Karpas-422 (cell line): Measurements from ENCODE around the gene FGF1. TPM values are rescaled to one million over a fixed set of nuclear protein-coding genes. Genes with fewer than 3 reads are reported as not detected.

Experiments used
- DNase-seq: peaks from one replicate; pipeline ENCODE4 v3.0.0-alpha.2; 2015
- H2AFZ ChIP-seq: fragments of 200-600 bp; sonication (generic); 2 replicates; pipeline ENCODE4 v1.6.1; 2014; ENCODE audit warnings: antibody characterized with exemption, low read length, mixed read lengths
- H3K27ac ChIP-seq: fragments of 200-600 bp; sonication (generic); 2 replicates; pipeline ENCODE4 v1.5.1; 2014; ENCODE audit warnings: mild to moderate bottlenecking, low read length, moderate library complexity
- H3K27me3 ChIP-seq: fragments of 200-600 bp; sonication (generic); 2 replicates; pipeline ENCODE4 v1.6.1; 2014; ENCODE audit warnings: low read length, mixed read lengths
- H3K36me3 ChIP-seq: fragments of 200-600 bp; sonication (generic); 2 replicates; pipeline ENCODE4 v1.6.1; 2014; ENCODE audit warnings: low read length, mixed read lengths; ENCODE audit not compliant: insufficient read depth
- H3K4me1 ChIP-seq: fragments of 200-600 bp; sonication (generic); 2 replicates; pipeline ENCODE4 v1.6.1; 2014; ENCODE audit warnings: mild to moderate bottlenecking, low read length, mixed read lengths
- H3K4me2 ChIP-seq: fragments of 200-600 bp; sonication (generic); 2 replicates; pipeline ENCODE4 v1.6.1; 2014; ENCODE audit warnings: low read length, low read depth, mild to moderate bottlenecking; ENCODE audit not compliant: poor library complexity, severe bottlenecking
- H3K4me3 ChIP-seq: fragments of 200-600 bp; sonication (generic); 2 replicates; pipeline ENCODE4 v1.5.1; 2014; ENCODE audit warnings: mild to moderate bottlenecking, antibody characterized with exemption, low read length, mixed read lengths
- H3K79me2 ChIP-seq: fragments of 200-600 bp; sonication (generic); 2 replicates; pipeline ENCODE4 v1.6.1; 2014; ENCODE audit warnings: mild to moderate bottlenecking, low read length, mixed read lengths
- H3K9ac ChIP-seq: fragments of 200-600 bp; sonication (generic); 2 replicates; pipeline ENCODE4 v1.6.0; 2014; ENCODE audit warnings: low read length
- H3K9me2 ChIP-seq: fragments of 200-600 bp; sonication (generic), shearing (Covaris generic); replicated peaks from 2 replicates; pipeline ENCODE4 v1.6.0; 2014; ENCODE audit warnings: mild to moderate bottlenecking, low read length, moderate library complexity; ENCODE audit not compliant: insufficient read depth
- H3K9me3 ChIP-seq: fragments of 300-700, 200-600 bp; sonication (generic); 2 replicates; pipeline ENCODE4 v1.6.1; 2014; ENCODE audit warnings: low read length, mixed read lengths
- H4K20me1 ChIP-seq: fragments of 200-600 bp; sonication (generic); 2 replicates; pipeline ENCODE4 v1.6.1; 2014; ENCODE audit warnings: mild to moderate bottlenecking, antibody characterized with exemption, low read length, low read depth; ENCODE audit not compliant: insufficient read depth
- total RNA-seq: library from RNA; depleted of rRNA; stranded (reverse); fragments of >200 nt; shearing (Covaris generic); gene quantifications from 2 replicates; pipeline ENCODE4 v1.2.3, GENCODE V29; 2014; ENCODE audit warnings: low replicate concordance

FGF1 gene
- total RNA-seq, 1 experiment from 2014 or later = not detected

GRCh38 chr5:142627383-142628217, 58.3 kb downstream of the FGF1 start:
- no peak overlapping the region for H3K27ac ChIP-seq
- H3K4me2 ChIP-seq = no peak overlapping the region
- no peaks in the 10 kb centered on the region for H3K4me1 ChIP-seq
- H3K79me2 ChIP-seq = no peaks in the 10 kb centered on the region
- H3K36me3 ChIP-seq = no peaks in the 10 kb centered on the region
- H3K9me3 ChIP-seq = no peaks in the 10 kb centered on the region
- H3K9me2 ChIP-seq = no peaks in the 10 kb centered on the region
- no peaks in the 10 kb centered on the region for H4K20me1 ChIP-seq
- H2AFZ ChIP-seq = no peak overlapping the region
- no peak overlapping the region for H3K4me3 ChIP-seq
- no peak overlapping the region for H3K9ac ChIP-seq
- DNase-seq = no peak
- no peaks in the 10 kb centered on the region for H3K27me3 ChIP-seq

GRCh38 chr5:142626786-142627185, 59.1 kb downstream of the FGF1 start:
- no peaks in the 10 kb centered on the region for H3K9me2 ChIP-seq
- H3K27ac ChIP-seq = no peak overlapping the region
- H3K4me2 ChIP-seq = no peak overlapping the region
- H3K4me1 ChIP-seq = no peaks in the 10 kb centered on the region
- no peak for DNase-seq
- H3K9me3 ChIP-seq = no peaks in the 10 kb centered on the region
- no peaks in the 10 kb centered on the region for H3K27me3 ChIP-seq
- H3K9ac ChIP-seq = no peak overlapping the region
- H3K36me3 ChIP-seq = no peaks in the 10 kb centered on the region
- no peak overlapping the region for H2AFZ ChIP-seq
- no peaks in the 10 kb centered on the region for H3K79me2 ChIP-seq
- H4K20me1 ChIP-seq = no peaks in the 10 kb centered on the region
- no peak overlapping the region for H3K4me3 ChIP-seq

GRCh38 chr5:142626099-142626498, 59.8 kb downstream of the FGF1 start:
- Histone ChIP-seq H3K36me3 (no peaks in the 10 kb centered on the region), H3K4me3 (no peak overlapping the region), H3K27ac (no peak overlapping the region), H3K4me1 (no peaks in the 10 kb centered on the region), H3K79me2 (no peaks in the 10 kb centered on the region), H4K20me1 (no peaks in the 10 kb centered on the region), H3K9ac (no peak overlapping the region), H3K9me2 (no peaks in the 10 kb centered on the region), H3K9me3 (no peaks in the 10 kb centered on the region), H3K27me3 (no peaks in the 10 kb centered on the region), H2AFZ (no peak overlapping the region), H3K4me2 (no peak overlapping the region)
- DNase-seq = no peak

DNA sequence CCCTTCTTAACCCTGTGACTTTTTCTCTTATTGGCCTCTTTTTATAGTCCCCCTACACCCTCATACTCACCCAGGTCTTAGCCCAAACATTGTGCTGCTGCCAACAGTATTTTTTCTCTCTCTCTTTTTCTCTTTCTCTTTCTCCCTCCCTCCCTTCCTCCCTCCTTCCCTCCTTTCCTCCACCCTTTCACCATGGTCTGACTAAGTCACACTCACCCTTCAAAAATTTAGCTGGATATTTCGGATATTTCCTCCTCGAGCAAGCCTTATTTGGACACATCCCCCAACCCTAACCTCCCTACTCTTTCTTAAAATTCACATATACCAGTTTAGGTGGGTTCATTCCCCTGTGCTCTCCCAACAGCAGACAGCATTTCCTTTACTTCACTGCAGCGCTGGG, 64.7 kb downstream of the FGF1 start:
- no peaks in the 10 kb centered on the region for H4K20me1 ChIP-seq
- H3K9me3 ChIP-seq = no peaks in the 10 kb centered on the region
- H3K27me3 ChIP-seq = no peaks in the 10 kb centered on the region
- H3K9ac ChIP-seq = no peak overlapping the region
- no peak overlapping the region for H2AFZ ChIP-seq
- H3K4me2 ChIP-seq = no peak overlapping the region
- H3K9me2 ChIP-seq = no peaks in the 10 kb centered on the region
- H3K79me2 ChIP-seq = no peaks in the 10 kb centered on the region
- H3K4me1 ChIP-seq = no peaks in the 10 kb centered on the region
- H3K4me3 ChIP-seq = no peak overlapping the region
- no peaks in the 10 kb centered on the region for H3K36me3 ChIP-seq
- no peak for DNase-seq
- H3K27ac ChIP-seq = no peak overlapping the region

DNA sequence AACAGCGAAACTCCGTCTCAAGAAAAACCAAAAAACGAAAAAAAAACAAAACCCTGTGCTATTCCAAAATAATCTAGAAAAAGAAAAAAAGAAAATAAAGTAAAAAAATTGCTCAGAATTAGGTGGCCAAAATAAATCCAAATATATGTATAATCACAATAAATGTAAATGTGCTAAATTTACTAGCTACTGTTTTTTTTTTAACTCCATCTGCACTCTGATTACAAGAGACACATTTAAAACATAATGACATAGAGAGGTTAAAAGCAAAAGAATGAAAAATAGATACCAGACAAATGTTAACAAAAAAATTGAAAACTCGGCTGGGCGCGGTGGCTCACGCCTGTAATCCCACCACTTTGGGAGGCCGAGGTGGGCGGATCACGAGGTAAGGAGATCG, 66.1 kb downstream of the FGF1 start:
- no peaks in the 10 kb centered on the region for H3K9me2 ChIP-seq
- no peak overlapping the region for H3K4me2 ChIP-seq
- H3K27ac ChIP-seq = no peak overlapping the region
- no peaks in the 10 kb centered on the region for H3K79me2 ChIP-seq
- no peaks in the 10 kb centered on the region for H4K20me1 ChIP-seq
- no peak overlapping the region for H2AFZ ChIP-seq
- DNase-seq = no peak
- no peaks in the 10 kb centered on the region for H3K9me3 ChIP-seq
- no peaks in the 10 kb centered on the region for H3K4me1 ChIP-seq
- H3K27me3 ChIP-seq = no peaks in the 10 kb centered on the region
- no peak overlapping the region for H3K9ac ChIP-seq
- no peak overlapping the region for H3K4me3 ChIP-seq
- H3K36me3 ChIP-seq = no peaks in the 10 kb centered on the region

- H3K4me1 ChIP-seq = no peaks in the 10 kb centered on the region
- no peak for DNase-seq
- no peaks in the 10 kb centered on the region for H3K79me2 ChIP-seq
- no peak overlapping the region for H3K27ac ChIP-seq
- no peaks in the 10 kb centered on the region for H3K36me3 ChIP-seq
- no peaks in the 10 kb centered on the region for H3K9me3 ChIP-seq
- H3K4me3 ChIP-seq = no peak overlapping the region
- H2AFZ ChIP-seq = no peak overlapping the region
- H3K27me3 ChIP-seq = no peaks in the 10 kb centered on the region
- no peaks in the 10 kb centered on the region for H4K20me1 ChIP-seq
- H3K4me2 ChIP-seq = no peak overlapping the region
- no peaks in the 10 kb centered on the region for H3K9me2 ChIP-seq
- no peak overlapping the region for H3K9ac ChIP-seq
Measured at GRCh38 chr5:142618130-142618523, 67.8 kb downstream of the FGF1 start.

DNA sequence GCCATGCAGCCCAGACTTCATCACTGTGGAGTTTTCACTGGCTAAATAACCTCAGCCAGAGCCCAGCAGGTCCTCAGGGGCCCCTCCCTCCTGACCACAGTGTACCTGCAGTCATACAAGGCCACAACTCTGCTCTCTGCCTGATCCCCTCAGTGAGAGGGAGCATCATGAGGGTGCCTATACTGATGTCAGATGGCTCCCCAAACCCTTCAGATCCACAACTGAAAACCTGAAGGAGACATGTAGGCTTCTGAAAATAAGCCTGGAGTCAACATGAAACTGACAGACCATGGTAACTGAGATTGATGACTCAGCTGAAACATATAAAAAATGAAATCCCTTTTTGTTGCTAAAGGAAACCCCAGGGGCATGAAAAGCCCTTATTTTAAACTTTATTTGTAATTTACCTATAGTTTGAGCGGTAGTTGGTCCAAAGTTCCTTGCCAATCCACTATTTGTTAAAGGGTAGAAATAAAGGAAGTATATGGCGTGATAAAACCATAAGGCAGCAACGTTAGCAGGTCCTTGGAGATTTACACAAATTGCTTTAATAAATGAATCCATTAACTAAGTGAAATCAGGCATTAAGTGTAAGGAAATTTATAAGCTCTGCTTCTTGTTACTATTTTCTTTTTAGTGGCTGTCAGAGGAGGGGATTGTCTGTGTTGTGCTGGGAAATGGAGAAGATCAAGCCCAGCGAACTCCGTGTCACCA, 68.3 kb downstream of the FGF1 start:
- Histone ChIP-seq H3K9ac (no peak overlapping the region), H4K20me1 (no peaks in the 10 kb centered on the region), H3K9me3 (no peaks in the 10 kb centered on the region), H3K36me3 (no peaks in the 10 kb centered on the region), H3K79me2 (no peaks in the 10 kb centered on the region), H3K4me2 (no peak overlapping the region), H3K27me3 (no peaks in the 10 kb centered on the region), H2AFZ (no peak overlapping the region), H3K27ac (no peak overlapping the region), H3K4me3 (no peak overlapping the region), H3K9me2 (no peaks in the 10 kb centered on the region), H3K4me1 (no peaks in the 10 kb centered on the region)
- no peak for DNase-seq

GRCh38 chr5:142615948-142616347, 69.9 kb downstream of the FGF1 start:
- H3K79me2 ChIP-seq = no peaks in the 10 kb centered on the region

More at GRCh38 chr5:142615948-142616347, 69.9 kb downstream of the FGF1 start:
- H4K20me1 ChIP-seq = no peaks in the 10 kb centered on the region
- H3K4me1 ChIP-seq = no peaks in the 10 kb centered on the region
- H3K9ac ChIP-seq = no peak overlapping the region
- no peaks in the 10 kb centered on the region for H3K36me3 ChIP-seq
- no peak for DNase-seq
- H3K27ac ChIP-seq = no peak overlapping the region
- H2AFZ ChIP-seq = no peak overlapping the region
- H3K4me3 ChIP-seq = no peak overlapping the region
- no peaks in the 10 kb centered on the region for H3K9me3 ChIP-seq
- no peak overlapping the region for H3K4me2 ChIP-seq
- no peaks in the 10 kb centered on the region for H3K9me2 ChIP-seq
- no peaks in the 10 kb centered on the region for H3K27me3 ChIP-seq
